ENCODE results near the gene ELMO1. TPM values are rescaled to one million over a fixed set of nuclear protein-coding genes. Genes with fewer than 3 reads are reported as not detected.

The ELMO1 gene
- total and polyA plus RNA-seq, 2 of the 13 experiments (the other 11 are each of a cell fraction or from before 2014, with no cell fraction given), result 0.11 to 0.17 TPM

GRCh38 chr7:36931892-36932291 lies 516.8 kb downstream of the ELMO1 start (continued):
- TF ChIP-seq RERE (CRISPR knock-in tag; IDR thresholded peaks at IDR 0.05; ENCODE audit: low read depth) (no peak), DPF2 (CRISPR knock-in tag; IDR thresholded peaks at IDR 0.05; ENCODE audit: borderline replicate concordance, low read depth) (no peak), ZNF589 (CRISPR knock-in tag; conservative IDR thresholded peaks at IDR 0.05) (no peak)

- no peak for ATAC-seq
- intact Hi-C loops (cut with micrococcal nuclease; ENCODE audit: unreplicated experiment) (no loop called here), in situ Hi-C loops (cut with HindIII; ENCODE audit: extremely low pct_ligation_motif_present, low pct_unique_long_range_greater_than_20kb) (no loop called here)
- TF ChIP-seq ZFX (CRISPR knock-in tag; IDR thresholded peaks at IDR 0.05; ENCODE audit: low read depth), result no peak
- no peak for TF ChIP-seq ZC3H4 (CRISPR knock-in tag; IDR thresholded peaks at IDR 0.05; ENCODE audit: borderline replicate concordance)
- TF ChIP-seq ZNF451 (CRISPR knock-in tag; IDR thresholded peaks at IDR 0.05), result no peak
- TF ChIP-seq NFYC (CRISPR knock-in tag; IDR thresholded peaks at IDR 0.05), result no peak
- TF ChIP-seq AGO1 (IDR thresholded peaks at IDR 0.05; ENCODE audit: low read depth, low read length, poor library complexity, severe bottlenecking), result no peak
- Histone ChIP-seq H3K36me3 (replicated peaks in 1 of 2; ENCODE audit: control insufficient read depth in 1 of 2, insufficient read depth in 2 of 2, low read length in 2 of 2) (no peaks in the 10 kb centered on the region), H2AFZ (ENCODE audit: low read length) (no peak overlapping the region), H3K9me3 (ENCODE audit: low read length) (no peaks in the 10 kb centered on the region), H4K20me1 (ENCODE audit: insufficient read depth, low read length) (no peaks in the 10 kb centered on the region), H3K4me2 (ENCODE audit: low read depth, low read length) (no peak overlapping the region), H3K9ac (ENCODE audit: insufficient read depth, low read depth, low read length) (no peak overlapping the region), H3K4me3 (replicated peaks in 1 of 3; ENCODE audit: insufficient read depth in 1 of 3, low read depth in 2 of 3, low read length in 3 of 3) (no peak overlapping the region), H3K27ac (ENCODE audit: extremely low read length, insufficient read depth, low read length) (no peak overlapping the region), H3K79me2 (ENCODE audit: insufficient read depth, low read length) (no peaks in the 10 kb centered on the region), H3K4me1 (ENCODE audit: insufficient read depth, low read length) (no peaks in the 10 kb centered on the region), H3K27me3 (ENCODE audit: control insufficient read depth in 1 of 2, insufficient read depth in 2 of 2, low read length in 2 of 2) (peaks cover 0 to 5% of the 10 kb centered on the region in 2 experiments; a peak in 1 of 5 replicates)
- BruUV-seq (replicated peaks), result no TSS peak
- no peak for DNase-seq (ENCODE audit: low spot score)
- FAIRE-seq, result no peak
- ChIA-PET POLR2A (no interaction called here), CTCF (ENCODE audit: low intra/inter-chr PET ratio, low total read pairs) (no interaction called here)
- 36% methylated on average over 4 of the region's 4 CpGs for WGBS (ENCODE audit: low lambda C conversion rate)
Observed at GRCh38 chr7:36929791-36930190, 518.9 kb downstream of the ELMO1 start.

Data from HepG2 (cell line).